ENCODE measurements around the gene MTG2.

- TF ChIP-seq, protein P1, sequence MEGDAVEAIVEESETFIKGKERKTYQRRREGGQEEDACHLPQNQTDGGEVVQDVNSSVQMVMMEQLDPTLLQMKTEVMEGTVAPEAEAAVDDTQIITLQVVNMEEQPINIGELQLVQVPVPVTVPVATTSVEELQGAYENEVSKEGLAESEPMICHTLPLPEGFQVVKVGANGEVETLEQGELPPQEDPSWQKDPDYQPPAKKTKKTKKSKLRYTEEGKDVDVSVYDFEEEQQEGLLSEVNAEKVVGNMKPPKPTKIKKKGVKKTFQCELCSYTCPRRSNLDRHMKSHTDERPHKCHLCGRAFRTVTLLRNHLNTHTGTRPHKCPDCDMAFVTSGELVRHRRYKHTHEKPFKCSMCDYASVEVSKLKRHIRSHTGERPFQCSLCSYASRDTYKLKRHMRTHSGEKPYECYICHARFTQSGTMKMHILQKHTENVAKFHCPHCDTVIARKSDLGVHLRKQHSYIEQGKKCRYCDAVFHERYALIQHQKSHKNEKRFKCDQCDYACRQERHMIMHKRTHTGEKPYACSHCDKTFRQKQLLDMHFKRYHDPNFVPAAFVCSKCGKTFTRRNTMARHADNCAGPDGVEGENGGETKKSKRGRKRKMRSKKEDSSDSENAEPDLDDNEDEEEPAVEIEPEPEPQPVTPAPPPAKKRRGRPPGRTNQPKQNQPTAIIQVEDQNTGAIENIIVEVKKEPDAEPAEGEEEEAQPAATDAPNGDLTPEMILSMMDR (optimal IDR thresholded peaks at IDR 0.05 in 1 of 3, IDR thresholded peaks at IDR 0.05 in 1 of 3, conservative IDR thresholded peaks at IDR 0.05 in 1 of 3; ENCODE audit: extremely low read depth in 1 of 3, insufficient read depth in 2 of 3, low read length in 3 of 3) = no peak
- TF ChIP-seq EZH2 (IDR thresholded peaks at IDR 0.05; ENCODE audit: low read length) = no peak
These were observed 20.0 kb downstream of the MTG2 start for GRCh38 chr20:62202676-62203377.

Data from keratinocyte (primary cell).